Gastroesophageal sphincter (tissue), 3 donors: Measurements from ENCODE around the gene SIDT1.

Experiments
- EP300 ChIP-seq: sonication (generic); formaldehyde crosslinking; IDR thresholded peaks from one replicate; pipeline ENCODE4 v1.6.1; 2017; ENCODE audit warnings: antibody characterized with exemption, mild to moderate bottlenecking
- POLR2A ChIP-seq, 2 donors: fragments of 450-650 bp; IDR thresholded peaks; one replicate each; pipeline ENCODE4 v1.6.1; 2017; ENCODE audit warnings: antibody characterized with exemption in 2 of 2, mild to moderate bottlenecking in 2 of 2, moderate library complexity in 1 of 2
- POLR2AphosphoS5 ChIP-seq: sonication (generic); formaldehyde crosslinking; IDR thresholded peaks from one replicate; pipeline ENCODE4 v1.6.1; 2017; ENCODE audit warnings: antibody characterized with exemption
- TF ChIP-seq, protein P1 (sequence below), 4 experiments: fragments of 200-600 bp in 2 of 4; fragments of 450-650 bp in 2 of 4; sonication (generic) in 1 of 4; IDR thresholded peaks; one replicate each; pipeline ENCODE4 v1.5.1; 2017 to 2019; ENCODE audit warnings: antibody characterized with exemption in 4 of 4, mild to moderate bottlenecking in 2 of 4, moderate library complexity in 2 of 4

DNA sequence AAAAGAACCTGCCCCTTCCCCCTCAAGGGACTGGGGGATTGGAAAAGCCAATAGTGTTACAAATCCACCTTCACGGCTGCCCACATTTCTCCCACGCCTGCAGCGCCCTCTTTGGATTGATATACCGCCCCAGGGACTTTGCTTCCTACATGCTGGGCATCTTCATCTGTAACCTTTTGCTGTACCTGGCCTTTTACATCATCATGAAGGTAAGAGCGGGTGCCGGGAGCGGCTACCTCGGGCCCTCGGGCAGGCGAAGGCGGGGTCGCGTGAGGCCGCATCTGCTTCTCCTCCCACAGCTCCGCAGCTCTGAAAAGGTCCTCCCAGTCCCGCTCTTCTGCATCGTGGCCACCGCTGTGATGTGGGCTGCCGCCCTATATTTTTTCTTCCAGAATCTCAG lies 91.0 kb downstream of the SIDT1 start:
- TF ChIP-seq, protein P1, sequence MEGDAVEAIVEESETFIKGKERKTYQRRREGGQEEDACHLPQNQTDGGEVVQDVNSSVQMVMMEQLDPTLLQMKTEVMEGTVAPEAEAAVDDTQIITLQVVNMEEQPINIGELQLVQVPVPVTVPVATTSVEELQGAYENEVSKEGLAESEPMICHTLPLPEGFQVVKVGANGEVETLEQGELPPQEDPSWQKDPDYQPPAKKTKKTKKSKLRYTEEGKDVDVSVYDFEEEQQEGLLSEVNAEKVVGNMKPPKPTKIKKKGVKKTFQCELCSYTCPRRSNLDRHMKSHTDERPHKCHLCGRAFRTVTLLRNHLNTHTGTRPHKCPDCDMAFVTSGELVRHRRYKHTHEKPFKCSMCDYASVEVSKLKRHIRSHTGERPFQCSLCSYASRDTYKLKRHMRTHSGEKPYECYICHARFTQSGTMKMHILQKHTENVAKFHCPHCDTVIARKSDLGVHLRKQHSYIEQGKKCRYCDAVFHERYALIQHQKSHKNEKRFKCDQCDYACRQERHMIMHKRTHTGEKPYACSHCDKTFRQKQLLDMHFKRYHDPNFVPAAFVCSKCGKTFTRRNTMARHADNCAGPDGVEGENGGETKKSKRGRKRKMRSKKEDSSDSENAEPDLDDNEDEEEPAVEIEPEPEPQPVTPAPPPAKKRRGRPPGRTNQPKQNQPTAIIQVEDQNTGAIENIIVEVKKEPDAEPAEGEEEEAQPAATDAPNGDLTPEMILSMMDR (IDR thresholded peaks at IDR 0.05) = no peak
- TF ChIP-seq POLR2AphosphoS5 = no peak
- TF ChIP-seq EP300 = no peak
- TF ChIP-seq POLR2A (IDR thresholded peaks at IDR 0.05) = no peak
